Spleen (tissue), 7 donors: Measurements from ENCODE around the gene SCAMP5.

Experiments used
- CTCF ChIP-seq, 11 experiments: fragments of 200-600 bp in 7 of 11; fragments of 450-650 bp in 4 of 11; sonication (generic) in 4 of 11; IDR thresholded peaks in 8 of 11; conservative IDR thresholded peaks in 3 of 11; 1 replicate in 7 of 11; 2 replicates in 4 of 11; pipeline versions ENCODE4 v1.4.0 to v1.8.0; 2016 to 2021; ENCODE audit warnings: antibody characterized with exemption in 11 of 11, inconsistent platforms in 4 of 11, mild to moderate bottlenecking in 1 of 11
- POLR2A ChIP-seq, 3 donors: fragments of 450-650 bp; IDR thresholded peaks; one replicate each; pipeline ENCODE4 v1.5.1; 2017; ENCODE audit warnings: antibody characterized with exemption in 3 of 3, mild to moderate bottlenecking in 1 of 3
- donor health status: DM: no; HTN: no; CAD: no; lungs with moderate emphysema.
- donor health status: DM: no; HTN: no; CAD: no.
- donor health status: DM: no; HTN: no; CAD: no.

- TF ChIP-seq CTCF (IDR thresholded peaks at IDR 0.05 in 8 of 11, conservative IDR thresholded peaks at IDR 0.05 in 3 of 11) (no peak), POLR2A (IDR thresholded peaks at IDR 0.05) (no peak)
Observed at GRCh38 chr15:75051711-75052110, 56.3 kb downstream of the SCAMP5 start.
